ENCODE results near the gene CDR2.

DNA sequence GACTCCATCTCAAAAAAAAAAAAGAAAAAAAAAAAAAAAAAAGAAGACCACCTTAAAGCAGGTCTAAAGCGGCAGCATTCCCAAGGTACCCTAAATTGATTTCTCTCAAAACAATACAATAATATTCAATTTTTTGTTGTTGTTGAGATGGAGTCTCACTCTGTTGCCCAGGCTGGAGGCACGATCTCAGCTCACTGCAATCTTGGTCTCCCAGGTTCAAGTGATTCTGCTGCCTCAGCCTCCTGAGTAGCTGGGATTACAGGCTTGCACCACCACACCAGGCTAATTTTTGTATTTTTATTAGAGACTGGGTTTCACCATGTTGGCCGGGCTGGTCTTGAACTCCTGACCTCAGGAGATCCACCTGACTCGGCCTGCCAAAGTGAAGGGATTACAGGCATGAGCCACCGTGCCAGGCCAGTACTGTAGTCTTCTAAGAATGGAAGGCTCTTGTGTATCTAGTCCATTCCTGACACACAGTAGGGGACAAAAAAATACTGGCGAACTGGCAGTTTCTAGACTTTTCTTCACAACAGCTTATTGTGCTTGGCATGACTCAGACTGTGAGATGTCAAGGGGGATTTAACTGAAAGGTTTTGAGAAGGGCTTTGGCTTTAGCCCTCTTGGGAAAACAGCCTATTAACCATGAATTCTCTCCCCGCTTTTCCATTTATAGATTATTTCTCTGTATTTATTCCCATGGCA lies 17.3 kb downstream of the CDR2 start:
- TF ChIP-seq, protein P1, sequence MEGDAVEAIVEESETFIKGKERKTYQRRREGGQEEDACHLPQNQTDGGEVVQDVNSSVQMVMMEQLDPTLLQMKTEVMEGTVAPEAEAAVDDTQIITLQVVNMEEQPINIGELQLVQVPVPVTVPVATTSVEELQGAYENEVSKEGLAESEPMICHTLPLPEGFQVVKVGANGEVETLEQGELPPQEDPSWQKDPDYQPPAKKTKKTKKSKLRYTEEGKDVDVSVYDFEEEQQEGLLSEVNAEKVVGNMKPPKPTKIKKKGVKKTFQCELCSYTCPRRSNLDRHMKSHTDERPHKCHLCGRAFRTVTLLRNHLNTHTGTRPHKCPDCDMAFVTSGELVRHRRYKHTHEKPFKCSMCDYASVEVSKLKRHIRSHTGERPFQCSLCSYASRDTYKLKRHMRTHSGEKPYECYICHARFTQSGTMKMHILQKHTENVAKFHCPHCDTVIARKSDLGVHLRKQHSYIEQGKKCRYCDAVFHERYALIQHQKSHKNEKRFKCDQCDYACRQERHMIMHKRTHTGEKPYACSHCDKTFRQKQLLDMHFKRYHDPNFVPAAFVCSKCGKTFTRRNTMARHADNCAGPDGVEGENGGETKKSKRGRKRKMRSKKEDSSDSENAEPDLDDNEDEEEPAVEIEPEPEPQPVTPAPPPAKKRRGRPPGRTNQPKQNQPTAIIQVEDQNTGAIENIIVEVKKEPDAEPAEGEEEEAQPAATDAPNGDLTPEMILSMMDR (optimal IDR thresholded peaks at IDR 0.05 in 1 of 3, IDR thresholded peaks at IDR 0.05 in 1 of 3, conservative IDR thresholded peaks at IDR 0.05 in 1 of 3; ENCODE audit: extremely low read depth in 1 of 3, insufficient read depth in 2 of 3, low read length in 3 of 3) = no peak
- no peak for TF ChIP-seq EZH2 (IDR thresholded peaks at IDR 0.05; ENCODE audit: low read length)

Measured in keratinocyte (primary cell).